ENCODE data around the gene CAPN14.

DNA sequence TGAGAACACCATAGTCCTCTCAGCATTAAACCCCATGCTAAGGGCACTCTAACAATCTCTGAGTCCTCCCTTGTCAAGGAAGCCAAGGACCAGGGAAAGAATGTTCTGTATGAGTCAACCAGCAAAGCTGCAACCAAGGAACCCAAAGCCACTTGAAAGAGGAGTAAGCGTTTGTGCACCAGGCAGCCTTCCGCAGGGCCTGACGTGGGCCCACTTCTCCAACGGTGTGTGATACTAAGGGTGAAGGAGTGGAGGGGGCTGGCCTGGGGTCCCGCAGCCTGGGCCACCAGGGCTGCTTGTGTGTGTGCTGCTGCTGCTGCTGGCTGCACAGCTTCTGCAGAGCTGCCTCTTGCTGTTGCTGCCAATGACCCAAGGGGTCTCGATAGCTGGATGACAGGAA, 49.0 kb downstream of the CAPN14 start:
- TF ChIP-seq POLR2A (IDR thresholded peaks at IDR 0.05; ENCODE audit: low read depth, low read length) = no peak
- no peak for TF ChIP-seq POLR2AphosphoS5 (IDR thresholded peaks at IDR 0.05; ENCODE audit: low read depth, low read length)
- no peak for TF ChIP-seq TAF1 (IDR thresholded peaks at IDR 0.05; ENCODE audit: borderline replicate concordance, low read depth, low read length)

All from GM12892 (cell line).